Right renal cortex interstitium (tissue), 3 donors: ENCODE measurements around the gene ANKRD12. TPM values are rescaled to one million over a fixed set of nuclear protein-coding genes. Genes with fewer than 3 reads are reported as not detected.
"Not testable (repeated sequence)": the region's sequence is repeated elsewhere in the genome, so short reads cannot be mapped to it uniquely, and the experiment has no call there.

Experiments used
- DNase-seq, 3 donors: peaks; one replicate each; pipeline ENCODE4 v3.0.0-alpha.2; 2013; ENCODE audit warnings: low read depth in 3 of 3, low spot score in 2 of 3
- polyA plus RNA-seq, 3 donors: library from polyadenylated mRNA; unstranded; fragments of 120-200 nt; gene quantifications; one replicate each; pipeline ENCODE4 v1.2.1, GENCODE V29; 2013; ENCODE audit not compliant: insufficient read length in 3 of 3

The ANKRD12 gene
- polyA plus RNA-seq, 3 donors, result 32.7 to 34.3 (median 33.9) TPM

GRCh38 chr18:9221040-9221439, 84.5 kb downstream of the ANKRD12 start:
- DNase-seq, result no peak

GRCh38 chr18:9221661-9222060, 85.1 kb downstream of the ANKRD12 start:
- DNase-seq, result no peak

- DNase-seq, result no peak
Observed at GRCh38 chr18:9223356-9223755, 86.8 kb downstream of the ANKRD12 start.

GRCh38 chr18:9226463-9226862, 89.9 kb downstream of the ANKRD12 start:
- no peak for DNase-seq

GRCh38 chr18:9231852-9232486, 95.4 kb downstream of the ANKRD12 start:
- DNase-seq, result no peak

- DNase-seq, result no peak
Observed at GRCh38 chr18:9232977-9233376, 96.4 kb downstream of the ANKRD12 start.

GRCh38 chr18:9233771-9234440, 97.3 kb downstream of the ANKRD12 start:
- DNase-seq, result no peak

GRCh38 chr18:9234528-9234927, 97.9 kb downstream of the ANKRD12 start:
- no peak for DNase-seq

GRCh38 chr18:9237981-9238380, 101.4 kb downstream of the ANKRD12 start:
- no peak for DNase-seq

- DNase-seq, result no peak
Observed at GRCh38 chr18:9239720-9240119, 103.1 kb downstream of the ANKRD12 start.

- no peak for DNase-seq
Observed at GRCh38 chr18:9240270-9240669, 103.7 kb downstream of the ANKRD12 start.

GRCh38 chr18:9243029-9243428, 106.4 kb downstream of the ANKRD12 start:
- no peak for DNase-seq

GRCh38 chr18:9244376-9244775, 107.8 kb downstream of the ANKRD12 start:
- DNase-seq, result no peak

GRCh38 chr18:9248661-9249060, 112.1 kb downstream of the ANKRD12 start:
- no peak for DNase-seq

- DNase-seq, result no peak
Observed at GRCh38 chr18:9249254-9249653, 112.7 kb downstream of the ANKRD12 start.

GRCh38 chr18:9259173-9259572, 122.6 kb downstream of the ANKRD12 start:
- DNase-seq, result no peak

- no peak for DNase-seq
Observed at GRCh38 chr18:9260388-9261380, 124.1 kb downstream of the ANKRD12 start.

GRCh38 chr18:9263264-9263663, 126.7 kb downstream of the ANKRD12 start:
- no peak for DNase-seq

- DNase-seq, result not testable (repeated sequence)
Observed at GRCh38 chr18:9264797-9265196, 128.2 kb downstream of the ANKRD12 start.

GRCh38 chr18:9273221-9273620, 136.6 kb downstream of the ANKRD12 start:
- DNase-seq, result no peak

GRCh38 chr18:9275890-9276289, 139.3 kb downstream of the ANKRD12 start:
- DNase-seq, result no peak
